Measurements from ENCODE around the gene AUH.

Gene AUH

DNA sequence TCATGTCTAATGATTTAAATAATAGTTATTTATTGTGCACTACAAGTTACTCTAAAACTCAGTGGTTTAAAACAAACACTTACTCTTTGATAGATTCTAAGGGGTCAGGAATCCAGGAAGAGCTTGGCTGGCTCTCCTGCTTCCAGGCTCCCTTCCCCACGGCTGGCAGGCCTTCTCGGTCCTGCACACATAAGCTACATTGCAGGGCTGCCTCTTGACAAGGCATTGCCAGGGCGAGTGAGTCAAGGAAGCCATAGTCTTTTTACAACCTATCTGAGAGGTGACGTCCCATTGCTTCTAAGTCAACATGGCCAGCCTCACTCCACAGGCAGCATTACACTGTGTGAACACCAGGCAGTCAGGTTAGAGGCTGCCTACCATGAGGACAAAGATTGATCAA is 119.8 kb downstream of the AUH start:
- H3K9ac ChIP-seq (ENCODE audit: insufficient read length), result no peak overlapping the region
- DNase-seq (ENCODE audit: low read depth, low spot score), result no peak
- no peak overlapping the region for H3K4me3 ChIP-seq
- H3K36me3 ChIP-seq (ENCODE audit: insufficient read depth, low read length), result no peaks in the 10 kb centered on the region
- TF ChIP-seq FOXP2 (optimal IDR thresholded peaks at IDR 0.05; ENCODE audit: control extremely low read depth, extremely low read length, insufficient read depth) (no peak), EZH2 (IDR thresholded peaks at IDR 0.05) (no peak), POLR2AphosphoS5 (IDR thresholded peaks at IDR 0.05; ENCODE audit: borderline replicate concordance, low read depth, low read length) (no peak)
- H3K9me3 ChIP-seq (ENCODE audit: low read depth, low read length), result no peaks in the 10 kb centered on the region
- no peak overlapping the region for H3K27ac ChIP-seq

- no peak overlapping the region for H3K9ac ChIP-seq (ENCODE audit: insufficient read length)
Observed at GRCh38 chr9:91240596-91241165, 121.0 kb downstream of the AUH start.

GRCh38 chr9:91239367-91240111 is 122.2 kb downstream of the AUH start:
- no peaks in the 10 kb centered on the region for H3K9me3 ChIP-seq (ENCODE audit: low read depth, low read length)
- DNase-seq (ENCODE audit: low read depth, low spot score), result no peak
- H3K27ac ChIP-seq, result no peak overlapping the region
- TF ChIP-seq EZH2 (IDR thresholded peaks at IDR 0.05) (no peak), POLR2AphosphoS5 (IDR thresholded peaks at IDR 0.05; ENCODE audit: borderline replicate concordance, low read depth, low read length) (no peak), FOXP2 (optimal IDR thresholded peaks at IDR 0.05; ENCODE audit: control extremely low read depth, extremely low read length, insufficient read depth) (no peak)
- no peaks in the 10 kb centered on the region for H3K36me3 ChIP-seq (ENCODE audit: insufficient read depth, low read length)
- H3K9ac ChIP-seq (ENCODE audit: insufficient read length), result no peak overlapping the region
- no peak overlapping the region for H3K4me3 ChIP-seq

More at GRCh38 chr9:91240596-91241165, 121.0 kb downstream of the AUH start:
- no peak for DNase-seq (ENCODE audit: low read depth, low spot score)
- Histone ChIP-seq H3K4me3 (no peak overlapping the region), H3K36me3 (ENCODE audit: insufficient read depth, low read length) (no peaks in the 10 kb centered on the region), H3K27ac (no peak overlapping the region), H3K9me3 (ENCODE audit: low read depth, low read length) (no peaks in the 10 kb centered on the region)
- TF ChIP-seq EZH2 (IDR thresholded peaks at IDR 0.05) (no peak), FOXP2 (optimal IDR thresholded peaks at IDR 0.05; ENCODE audit: control extremely low read depth, extremely low read length, insufficient read depth) (no peak), POLR2AphosphoS5 (IDR thresholded peaks at IDR 0.05; ENCODE audit: borderline replicate concordance, low read depth, low read length) (no peak)

DNA sequence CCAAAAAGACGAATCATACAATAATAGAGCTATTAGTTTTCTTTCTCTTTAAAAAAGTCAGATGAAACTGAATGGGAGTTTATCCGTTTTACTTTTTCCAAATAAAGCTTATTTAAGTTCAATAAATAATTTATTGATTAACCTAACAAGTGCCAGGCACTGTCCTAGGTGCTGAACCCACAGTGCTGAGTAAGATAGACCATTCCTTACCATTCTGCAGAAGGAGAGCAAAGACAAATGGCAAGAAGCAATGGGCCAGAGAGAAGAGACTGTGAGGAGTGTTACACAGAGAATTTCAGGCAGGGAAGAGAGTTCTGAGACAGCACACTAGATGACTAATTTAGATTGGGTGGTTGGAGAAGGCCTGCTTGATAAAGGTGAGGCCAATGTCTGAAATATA is 127.2 kb downstream of the AUH start:
- no peak overlapping the region for H3K9ac ChIP-seq (ENCODE audit: insufficient read length)
- no peak overlapping the region for H3K4me3 ChIP-seq
- DNase-seq (ENCODE audit: low read depth, low spot score), result no peak
- TF ChIP-seq POLR2AphosphoS5 (IDR thresholded peaks at IDR 0.05; ENCODE audit: borderline replicate concordance, low read depth, low read length) (no peak), FOXP2 (optimal IDR thresholded peaks at IDR 0.05; ENCODE audit: control extremely low read depth, extremely low read length, insufficient read depth) (no peak), EZH2 (IDR thresholded peaks at IDR 0.05) (no peak)
- H3K36me3 ChIP-seq (ENCODE audit: insufficient read depth, low read length), result no peaks in the 10 kb centered on the region
- H3K9me3 ChIP-seq (ENCODE audit: low read depth, low read length), result no peaks in the 10 kb centered on the region
- no peak overlapping the region for H3K27ac ChIP-seq

DNA sequence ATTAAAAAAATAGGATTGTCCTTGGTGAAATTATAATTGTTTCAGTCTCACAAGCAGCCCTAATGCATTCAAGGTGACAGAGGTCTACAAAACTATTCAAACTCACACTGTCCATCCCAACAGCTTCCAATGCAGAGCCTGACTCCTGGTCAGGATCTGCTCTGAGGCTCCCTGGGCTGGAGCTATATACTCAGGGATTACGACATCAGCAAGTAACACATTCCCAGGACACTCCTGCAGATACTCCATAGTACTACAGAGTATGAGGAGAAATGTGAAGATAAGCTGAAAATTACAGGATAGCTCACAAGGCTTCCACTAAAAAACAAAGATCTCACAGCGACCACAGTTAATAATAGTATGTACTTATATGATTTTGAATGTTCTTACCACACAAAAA is 130.1 kb downstream of the AUH start:
- Histone ChIP-seq H3K9me3 (ENCODE audit: low read depth, low read length) (no peaks in the 10 kb centered on the region), H3K9ac (ENCODE audit: insufficient read length) (no peak overlapping the region), H3K4me3 (no peak overlapping the region), H3K36me3 (ENCODE audit: insufficient read depth, low read length) (no peaks in the 10 kb centered on the region), H3K27ac (no peak overlapping the region)
- TF ChIP-seq EZH2 (IDR thresholded peaks at IDR 0.05) (no peak), POLR2AphosphoS5 (IDR thresholded peaks at IDR 0.05; ENCODE audit: borderline replicate concordance, low read depth, low read length) (no peak), FOXP2 (optimal IDR thresholded peaks at IDR 0.05; ENCODE audit: control extremely low read depth, extremely low read length, insufficient read depth) (no peak)
- no peak for DNase-seq (ENCODE audit: low read depth, low spot score)

GRCh38 chr9:91223000-91223399 is 138.7 kb downstream of the AUH start:
- no peaks in the 10 kb centered on the region for H3K36me3 ChIP-seq (ENCODE audit: insufficient read depth, low read length)
- TF ChIP-seq EZH2 (IDR thresholded peaks at IDR 0.05) (no peak), POLR2AphosphoS5 (IDR thresholded peaks at IDR 0.05; ENCODE audit: borderline replicate concordance, low read depth, low read length) (no peak), FOXP2 (optimal IDR thresholded peaks at IDR 0.05; ENCODE audit: control extremely low read depth, extremely low read length, insufficient read depth) (no peak)
- H3K9ac ChIP-seq (ENCODE audit: insufficient read length), result no peak overlapping the region

DNA sequence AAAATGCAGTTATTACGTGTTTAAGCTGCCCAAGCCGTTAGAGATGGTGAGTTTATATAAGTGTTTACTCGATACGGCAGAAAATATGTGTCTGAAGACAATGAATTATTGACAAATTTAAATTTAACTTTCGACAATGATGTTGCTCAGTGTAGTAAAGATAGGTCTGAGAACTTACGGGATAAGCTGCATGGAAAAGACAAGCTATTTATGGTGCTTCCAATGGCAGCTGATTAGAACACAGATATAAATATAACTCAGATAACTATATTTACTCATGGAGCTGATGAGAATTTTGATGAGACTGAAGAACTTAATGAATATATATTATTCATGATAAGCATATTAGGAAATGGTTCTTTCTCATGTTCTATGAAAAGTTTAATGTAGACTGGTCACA is 139.3 kb downstream of the AUH start:
- Histone ChIP-seq H3K27ac (no peak overlapping the region), H3K9me3 (ENCODE audit: low read depth, low read length) (no peaks in the 10 kb centered on the region), H3K9ac (ENCODE audit: insufficient read length) (no peak overlapping the region), H3K4me3 (no peak overlapping the region), H3K36me3 (ENCODE audit: insufficient read depth, low read length) (no peaks in the 10 kb centered on the region)
- TF ChIP-seq EZH2 (IDR thresholded peaks at IDR 0.05) (no peak), POLR2AphosphoS5 (IDR thresholded peaks at IDR 0.05; ENCODE audit: borderline replicate concordance, low read depth, low read length) (no peak), FOXP2 (optimal IDR thresholded peaks at IDR 0.05; ENCODE audit: control extremely low read depth, extremely low read length, insufficient read depth) (no peak)
- DNase-seq (ENCODE audit: low read depth, low spot score), result no peak

More at GRCh38 chr9:91223000-91223399, 138.7 kb downstream of the AUH start:
- DNase-seq (ENCODE audit: low read depth, low spot score), result no peak
- H3K9me3 ChIP-seq (ENCODE audit: low read depth, low read length), result no peaks in the 10 kb centered on the region
- no peak overlapping the region for H3K4me3 ChIP-seq
- no peak overlapping the region for H3K27ac ChIP-seq

- no peak overlapping the region for H3K27ac ChIP-seq
- H3K4me3 ChIP-seq, result no peak overlapping the region
- TF ChIP-seq FOXP2 (optimal IDR thresholded peaks at IDR 0.05; ENCODE audit: control extremely low read depth, extremely low read length, insufficient read depth), result no peak
- TF ChIP-seq EZH2 (IDR thresholded peaks at IDR 0.05), result no peak
- TF ChIP-seq POLR2AphosphoS5 (IDR thresholded peaks at IDR 0.05; ENCODE audit: borderline replicate concordance, low read depth, low read length), result no peak
- H3K9me3 ChIP-seq (ENCODE audit: low read depth, low read length), result no peaks in the 10 kb centered on the region
- DNase-seq (ENCODE audit: low read depth, low spot score), result no peak
- no peak overlapping the region for H3K9ac ChIP-seq (ENCODE audit: insufficient read length)
- H3K36me3 ChIP-seq (ENCODE audit: insufficient read depth, low read length), result no peaks in the 10 kb centered on the region
Observed at GRCh38 chr9:91221332-91221731, 140.4 kb downstream of the AUH start.
